Trophoblast cell (in vitro differentiated cells and primary cell): ENCODE results near the gene DKK2.

Experiments used
- DNase-seq, 2 donors: peaks; one replicate each; pipeline ENCODE4 v3.0.0-alpha.2; 2016
- H2AFZ ChIP-seq: 2 replicates; pipeline ENCODE4 v1.6.1; 2013; ENCODE audit warnings: low read length, moderate library complexity, mild to moderate bottlenecking; ENCODE audit not compliant: insufficient read depth, poor library complexity
- H2AK5ac ChIP-seq: 2 replicates; pipeline ENCODE4 v1.6.1; 2013; ENCODE audit warnings: mild to moderate bottlenecking, low read length
- H2BK120ac ChIP-seq: 2 replicates; pipeline ENCODE4 v1.6.1; 2013; ENCODE audit warnings: low read length, mild to moderate bottlenecking, moderate library complexity; ENCODE audit not compliant: insufficient read depth, poor library complexity
- H2BK12ac ChIP-seq: 2 replicates; pipeline ENCODE4 v1.6.1; 2013; ENCODE audit warnings: mild to moderate bottlenecking, low read length, moderate library complexity
- H2BK5ac ChIP-seq: 2 replicates; pipeline ENCODE4 v1.6.1; 2013; ENCODE audit warnings: low read length, low read depth, moderate library complexity, mild to moderate bottlenecking; ENCODE audit not compliant: poor library complexity
- H3K14ac ChIP-seq: 2 replicates; pipeline ENCODE4 v1.6.1; 2013; ENCODE audit warnings: mild to moderate bottlenecking, low read length
- H3K18ac ChIP-seq: 2 replicates; pipeline ENCODE4 v1.6.1; 2013; ENCODE audit warnings: mild to moderate bottlenecking, low read length
- H3K23ac ChIP-seq: 2 replicates; pipeline ENCODE4 v1.6.1; 2013; ENCODE audit warnings: low read length
- H3K27ac ChIP-seq: 2 replicates; pipeline ENCODE4 v1.5.1; 2013; ENCODE audit warnings: low read depth, mild to moderate bottlenecking, inconsistent platforms, low read length, moderate library complexity
- H3K27me3 ChIP-seq: 2 replicates; pipeline ENCODE4 v1.6.1; 2013; ENCODE audit warnings: inconsistent platforms, mild to moderate bottlenecking, low read length, moderate library complexity; ENCODE audit not compliant: insufficient read depth
- H3K36me3 ChIP-seq, 2 experiments: 1 replicate in 1 of 2; 2 replicates in 1 of 2; pipeline ENCODE4 v1.6.1; 2013; ENCODE audit warnings: low read length in 2 of 2, mild to moderate bottlenecking in 2 of 2, moderate library complexity in 1 of 2; ENCODE audit not compliant: insufficient read depth in 2 of 2, control insufficient read depth in 1 of 2
- H3K4ac ChIP-seq: 2 replicates; pipeline ENCODE4 v1.6.1; 2013; ENCODE audit warnings: low read depth, mild to moderate bottlenecking, low read length, moderate library complexity
- H3K4me1 ChIP-seq, 2 experiments: 1 replicate in 1 of 2; 2 replicates in 1 of 2; pipeline ENCODE4 v1.6.1; 2013; ENCODE audit warnings: low read length in 2 of 2, mild to moderate bottlenecking in 2 of 2, moderate library complexity in 1 of 2; ENCODE audit not compliant: insufficient read depth in 2 of 2, control insufficient read depth in 1 of 2
- H3K4me2 ChIP-seq: 2 replicates; pipeline ENCODE4 v1.6.1; 2013; ENCODE audit warnings: inconsistent platforms, mild to moderate bottlenecking, low read length, moderate library complexity
- H3K4me3 ChIP-seq: 2 replicates; pipeline ENCODE4 v1.5.1; 2013; ENCODE audit warnings: mild to moderate bottlenecking, low read depth, low read length, inconsistent platforms
- H3K79me1 ChIP-seq: one replicate; pipeline ENCODE4 v1.6.1; 2013; ENCODE audit warnings: low read length
- H3K79me2 ChIP-seq: 2 replicates; pipeline ENCODE4 v1.6.1; 2013; ENCODE audit warnings: low read length, mild to moderate bottlenecking; ENCODE audit not compliant: control insufficient read depth, insufficient read depth, poor library complexity
- H3K9ac ChIP-seq: 2 replicates; pipeline ENCODE4 v1.6.1; 2013; ENCODE audit warnings: mild to moderate bottlenecking, low read length
- H3K9me3 ChIP-seq: 2 replicates; pipeline ENCODE4 v1.6.1; 2013; ENCODE audit warnings: low read depth, mild to moderate bottlenecking, control low read depth, inconsistent platforms, low read length; ENCODE audit not compliant: insufficient read depth
- H4K12ac ChIP-seq: 2 replicates; pipeline ENCODE4 v1.6.1; 2013; ENCODE audit warnings: low read depth, mild to moderate bottlenecking, low read length, moderate library complexity
- H4K8ac ChIP-seq: 2 replicates; pipeline ENCODE4 v1.6.1; 2013; ENCODE audit warnings: low read depth, mild to moderate bottlenecking, low read length, moderate library complexity
- H4K91ac ChIP-seq: one replicate; pipeline ENCODE4 v1.6.1; 2013; ENCODE audit warnings: low read depth, mild to moderate bottlenecking, low read length, moderate library complexity
- WGBS: extraction: QIAGEN DNeasy Blood & Tissue Kit; methylation state at CpG from one replicate; pipeline ENCODE4 v1.1.7; 2013; ENCODE audit warnings: missing lambda C conversion rate; ENCODE audit not compliant: insufficient read length, insufficient coverage; ENCODE audit errors: extremely low coverage; 5-methylcytosine and 5-hydroxymethylcytosine counted together

DKK2 gene

GRCh38 chr4:107009196-107009968 lies 26.7 kb downstream of the DKK2 start:
- H3K4me2 ChIP-seq: no peak overlapping the region
- H3K79me1 ChIP-seq: no peaks in the 10 kb centered on the region
- no peak overlapping the region for H3K14ac ChIP-seq
- no peak overlapping the region for H3K27ac ChIP-seq
- no peak overlapping the region for H3K18ac ChIP-seq
- no peak overlapping the region for H4K8ac ChIP-seq
- no peak overlapping the region for H2BK120ac ChIP-seq
- H3K36me3 ChIP-seq: no peaks in the 10 kb centered on the region
- no peak overlapping the region for H3K9ac ChIP-seq
- H3K4me1 ChIP-seq: no peaks in the 10 kb centered on the region
- no peak overlapping the region for H2BK5ac ChIP-seq
- H3K4me3 ChIP-seq: no peak overlapping the region
- no peak overlapping the region for H4K12ac ChIP-seq
- no peaks in the 10 kb centered on the region for H3K9me3 ChIP-seq
- H3K4ac ChIP-seq: no peak overlapping the region
- H3K79me2 ChIP-seq: no peaks in the 10 kb centered on the region
- no peak overlapping the region for H3K23ac ChIP-seq
- no peak overlapping the region for H4K91ac ChIP-seq
- no peak overlapping the region for H2AFZ ChIP-seq
- H3K27me3 ChIP-seq: no peaks in the 10 kb centered on the region
- no CpG with 5 or more reads among the region's 3 CpGs for WGBS
- no peak overlapping the region for H2BK12ac ChIP-seq
- H2AK5ac ChIP-seq: no peak overlapping the region
- no peak for DNase-seq

- Histone ChIP-seq H3K36me3 (no peaks in the 10 kb centered on the region), H4K91ac (no peak overlapping the region), H3K4me2 (no peak overlapping the region), H3K4me3 (no peak overlapping the region), H3K9me3 (no peaks in the 10 kb centered on the region), H2BK120ac (no peak overlapping the region), H3K79me2 (no peaks in the 10 kb centered on the region), H3K4ac (no peak overlapping the region), H3K14ac (no peak overlapping the region), H2AK5ac (no peak overlapping the region), H3K18ac (no peak overlapping the region), H2BK5ac (no peak overlapping the region), H3K79me1 (no peaks in the 10 kb centered on the region), H4K12ac (no peak overlapping the region), H4K8ac (no peak overlapping the region), H3K9ac (no peak overlapping the region), H2BK12ac (no peak overlapping the region), H3K27ac (no peak overlapping the region), H3K23ac (no peak overlapping the region), H3K4me1 (no peaks in the 10 kb centered on the region), H3K27me3 (no peaks in the 10 kb centered on the region), H2AFZ (no peak overlapping the region)
- WGBS: no CpG with 5 or more reads among the region's 2 CpGs
- DNase-seq: no peak
Observed at GRCh38 chr4:107008115-107008514, 28.0 kb downstream of the DKK2 start.

- no peak overlapping the region for H4K8ac ChIP-seq
- H3K27me3 ChIP-seq: no peaks in the 10 kb centered on the region
- H3K14ac ChIP-seq: no peak overlapping the region
- no peak for DNase-seq
- H3K4me3 ChIP-seq: no peak overlapping the region
- no peaks in the 10 kb centered on the region for H3K36me3 ChIP-seq
- H3K4me2 ChIP-seq: no peak overlapping the region
- no peak overlapping the region for H2BK12ac ChIP-seq
- H3K23ac ChIP-seq: no peak overlapping the region
- no peaks in the 10 kb centered on the region for H3K79me2 ChIP-seq
- no peak overlapping the region for H3K27ac ChIP-seq
- H4K91ac ChIP-seq: no peak overlapping the region
- no peak overlapping the region for H2AFZ ChIP-seq
- no peaks in the 10 kb centered on the region for H3K9me3 ChIP-seq
- H2BK5ac ChIP-seq: no peak overlapping the region
- H3K18ac ChIP-seq: no peak overlapping the region
- H3K4ac ChIP-seq: no peak overlapping the region
- H2AK5ac ChIP-seq: no peak overlapping the region
- H3K4me1 ChIP-seq: no peaks in the 10 kb centered on the region
- no peak overlapping the region for H3K9ac ChIP-seq
- H3K79me1 ChIP-seq: no peaks in the 10 kb centered on the region
- no peak overlapping the region for H2BK120ac ChIP-seq
- no peak overlapping the region for H4K12ac ChIP-seq
Observed at GRCh38 chr4:107006218-107006617, 29.9 kb downstream of the DKK2 start.

- H3K4me1 ChIP-seq: no peaks in the 10 kb centered on the region
- H3K4me2 ChIP-seq: no peak overlapping the region
- H2BK5ac ChIP-seq: no peak overlapping the region
- WGBS: no CpG with 5 or more reads among the region's 2 CpGs
- no peak overlapping the region for H3K4ac ChIP-seq
- H3K79me2 ChIP-seq: no peaks in the 10 kb centered on the region
- H3K79me1 ChIP-seq: no peaks in the 10 kb centered on the region
- no peak overlapping the region for H3K23ac ChIP-seq
- H2BK120ac ChIP-seq: no peak overlapping the region
- H2BK12ac ChIP-seq: no peak overlapping the region
- no peaks in the 10 kb centered on the region for H3K9me3 ChIP-seq
- H3K4me3 ChIP-seq: no peak overlapping the region
- no peak for DNase-seq
- no peak overlapping the region for H2AFZ ChIP-seq
- H3K18ac ChIP-seq: no peak overlapping the region
- no peak overlapping the region for H4K8ac ChIP-seq
- H4K91ac ChIP-seq: no peak overlapping the region
- no peak overlapping the region for H4K12ac ChIP-seq
- H3K27ac ChIP-seq: no peak overlapping the region
- no peaks in the 10 kb centered on the region for H3K27me3 ChIP-seq
- H3K14ac ChIP-seq: no peak overlapping the region
- H3K36me3 ChIP-seq: no peaks in the 10 kb centered on the region
- no peak overlapping the region for H2AK5ac ChIP-seq
- H3K9ac ChIP-seq: no peak overlapping the region
Observed at GRCh38 chr4:106996490-106996889, 39.6 kb downstream of the DKK2 start.
